ENCODE data around the gene SCFD2.

The SCFD2 gene

GRCh38 chr4:53076374-53076958 is 289.4 kb downstream of the SCFD2 start:
- ChIA-PET POLR2A (no interaction called here), CTCF (no interaction called here)
- no peak for DNase-seq (ENCODE audit: extremely low spot score)
- TF ChIP-seq SUZ12 (IDR thresholded peaks at IDR 0.05): no peak
- TF ChIP-seq PKNOX1 (IDR thresholded peaks at IDR 0.05): peak; percentile 56; the same call in 1 of the 2 replicates

GRCh38 chr4:53075162-53075785 is 290.6 kb downstream of the SCFD2 start:
- no peak for DNase-seq (ENCODE audit: extremely low spot score)
- ChIA-PET POLR2A (no interaction called here), CTCF (no interaction called here)
- no peak for TF ChIP-seq LEF1 (IDR thresholded peaks at IDR 0.05; ENCODE audit: borderline replicate concordance)
- no peak for TF ChIP-seq TARDBP (IDR thresholded peaks at IDR 0.05)
- TF ChIP-seq PKNOX1 (IDR thresholded peaks at IDR 0.05): no peak
- no peak for TF ChIP-seq ARNT (IDR thresholded peaks at IDR 0.05)
- TF ChIP-seq FOXA1 (IDR thresholded peaks at IDR 0.05): no peak
- TF ChIP-seq SUZ12 (IDR thresholded peaks at IDR 0.05): no peak
- no peak for TF ChIP-seq L3MBTL2 (conservative IDR thresholded peaks at IDR 0.05)

GRCh38 chr4:53068755-53069330 is 297.0 kb downstream of the SCFD2 start:
- ChIA-PET CTCF (no interaction called here), POLR2A (no interaction called here)

GRCh38 chr4:53067125-53067802 is 298.6 kb downstream of the SCFD2 start:
- POLR2A ChIA-PET: no interaction called here
- TF ChIP-seq PKNOX1 (IDR thresholded peaks at IDR 0.05) (no peak), TARDBP (IDR thresholded peaks at IDR 0.05) (no peak), SUZ12 (IDR thresholded peaks at IDR 0.05) (no peak), ZNF384 (IDR thresholded peaks at IDR 0.05) (no peak), ARNT (IDR thresholded peaks at IDR 0.05) (no peak), L3MBTL2 (conservative IDR thresholded peaks at IDR 0.05) (no peak), ELF4 (IDR thresholded peaks at IDR 0.05) (no peak), SP1 (IDR thresholded peaks at IDR 0.05) (no peak), HDGF (IDR thresholded peaks at IDR 0.05; ENCODE audit: borderline replicate concordance) (no peak), FOXM1 (IDR thresholded peaks at IDR 0.05; ENCODE audit: borderline replicate concordance) (no peak), FOXK2 (IDR thresholded peaks at IDR 0.05) (no peak)
- no peak for DNase-seq (ENCODE audit: extremely low spot score)
- CTCF ChIA-PET: no interaction called here

More at GRCh38 chr4:53068755-53069330, 297.0 kb downstream of the SCFD2 start:
- DNase-seq (ENCODE audit: extremely low spot score): no peak
- no peak for TF ChIP-seq ARNT (IDR thresholded peaks at IDR 0.05)
- TF ChIP-seq L3MBTL2 (conservative IDR thresholded peaks at IDR 0.05): no peak

- POLR2A ChIA-PET: no interaction called here
Measured at GRCh38 chr4:53066155-53066554, 299.7 kb downstream of the SCFD2 start.

GRCh38 chr4:53064609-53065008 is 301.3 kb downstream of the SCFD2 start:
- ChIA-PET POLR2A (no interaction called here), CTCF (interaction anchor here (0.7 kb wide), 1 partner anchor 829 kb away, joined by 3 read pairs; no protein-coding TSS in a partner anchor)
- no peak for DNase-seq (ENCODE audit: extremely low spot score)
- TF ChIP-seq ARNT (IDR thresholded peaks at IDR 0.05) (no peak), FOXA1 (IDR thresholded peaks at IDR 0.05) (no peak), ELF4 (IDR thresholded peaks at IDR 0.05) (no peak), LEF1 (IDR thresholded peaks at IDR 0.05; ENCODE audit: borderline replicate concordance) (no peak), L3MBTL2 (conservative IDR thresholded peaks at IDR 0.05) (no peak), NFRKB (IDR thresholded peaks at IDR 0.05) (no peak), FOXM1 (IDR thresholded peaks at IDR 0.05; ENCODE audit: borderline replicate concordance) (no peak), SUZ12 (IDR thresholded peaks at IDR 0.05) (no peak), ZNF384 (IDR thresholded peaks at IDR 0.05) (no peak), CTBP1 (IDR thresholded peaks at IDR 0.05; ENCODE audit: borderline replicate concordance) (no peak), BHLHE40 (IDR thresholded peaks at IDR 0.05; ENCODE audit: borderline replicate concordance) (no peak), HDGF (IDR thresholded peaks at IDR 0.05; ENCODE audit: borderline replicate concordance) (no peak), TARDBP (IDR thresholded peaks at IDR 0.05) (no peak)

More at GRCh38 chr4:53066155-53066554, 299.7 kb downstream of the SCFD2 start:
- CTCF ChIA-PET: no interaction called here
- DNase-seq (ENCODE audit: extremely low spot score): no peak
- no peak for TF ChIP-seq ELF4 (IDR thresholded peaks at IDR 0.05)
- TF ChIP-seq L3MBTL2 (conservative IDR thresholded peaks at IDR 0.05): no peak
- no peak for TF ChIP-seq HDGF (IDR thresholded peaks at IDR 0.05; ENCODE audit: borderline replicate concordance)
- no peak for TF ChIP-seq FOXA1 (IDR thresholded peaks at IDR 0.05)
- TF ChIP-seq SP1 (IDR thresholded peaks at IDR 0.05): no peak
- TF ChIP-seq TARDBP (IDR thresholded peaks at IDR 0.05): no peak
- TF ChIP-seq NFRKB (IDR thresholded peaks at IDR 0.05): no peak
- no peak for TF ChIP-seq BHLHE40 (IDR thresholded peaks at IDR 0.05; ENCODE audit: borderline replicate concordance)
- TF ChIP-seq FOXM1 (IDR thresholded peaks at IDR 0.05; ENCODE audit: borderline replicate concordance): no peak
- no peak for TF ChIP-seq FOXK2 (IDR thresholded peaks at IDR 0.05)
- TF ChIP-seq ARNT (IDR thresholded peaks at IDR 0.05): no peak
- no peak for TF ChIP-seq LEF1 (IDR thresholded peaks at IDR 0.05; ENCODE audit: borderline replicate concordance)
- no peak for TF ChIP-seq SUZ12 (IDR thresholded peaks at IDR 0.05)
